ENCODE measurements around the gene MGAT2. TPM values are rescaled to one million over a fixed set of nuclear protein-coding genes. Genes with fewer than 3 reads are reported as not detected.

MGAT2 gene
- total and polyA plus RNA-seq, 9 donors = 15.9 to 45.1 (median 27.7) TPM

- H3K4me1 ChIP-seq (ENCODE audit: insufficient read depth) = no peaks in the 10 kb centered on the region
- H3K27me3 ChIP-seq = no peaks in the 10 kb centered on the region
- WGBS, 3 donors = 83 to 87% (median 85%) methylated on average over 4 of the region's 4 CpGs
- no peaks in the 10 kb centered on the region for H3K9me3 ChIP-seq
- no peak overlapping the region for H3K27ac ChIP-seq
- no peak overlapping the region for H3K4me3 ChIP-seq
- intact Hi-C loops (cut with DNase I) = no loop called here
- no peaks in the 10 kb centered on the region for H3K36me3 ChIP-seq
- TF ChIP-seq CTCF (IDR thresholded peaks at IDR 0.05) (no peak), EP300 (IDR thresholded peaks at IDR 0.05) (no peak), POLR2A (IDR thresholded peaks at IDR 0.05) (no peak)
- no peak for DNase-seq
Measured at GRCh38 chr14:49612251-49612650, 8.3 kb upstream of the MGAT2 start.

- intact Hi-C loops (cut with DNase I) = no loop called here
- no peaks in the 10 kb centered on the region for H3K36me3 ChIP-seq
- WGBS, 3 donors = 80 to 84% (median 83%) methylated on average over 8 of the region's 8 CpGs
- DNase-seq = no peak
- TF ChIP-seq POLR2A (IDR thresholded peaks at IDR 0.05) = no peak
- no peak for TF ChIP-seq EP300 (IDR thresholded peaks at IDR 0.05)
- no peak for TF ChIP-seq CTCF (IDR thresholded peaks at IDR 0.05)
- H3K27ac ChIP-seq = no peak overlapping the region
- H3K9me3 ChIP-seq = no peaks in the 10 kb centered on the region
- no peaks in the 10 kb centered on the region for H3K27me3 ChIP-seq
- no peaks in the 10 kb centered on the region for H3K4me1 ChIP-seq (ENCODE audit: insufficient read depth)
- no peak overlapping the region for H3K4me3 ChIP-seq
Measured at GRCh38 chr14:49612671-49613070, 7.9 kb upstream of the MGAT2 start.

- H3K4me1 ChIP-seq (ENCODE audit: insufficient read depth) = peaks cover 1% of the 10 kb centered on the region
- WGBS, 3 donors = 93 to 97% (median 97%) methylated on average over 2 of the region's 2 CpGs
- TF ChIP-seq EP300 (IDR thresholded peaks at IDR 0.05) (no peak), CTCF (IDR thresholded peaks at IDR 0.05) (no peak), POLR2A (IDR thresholded peaks at IDR 0.05) (no peak)
- no peaks in the 10 kb centered on the region for H3K9me3 ChIP-seq
- no peak for DNase-seq
- H3K36me3 ChIP-seq = no peaks in the 10 kb centered on the region
- intact Hi-C loops (cut with DNase I) = no loop called here
- H3K4me3 ChIP-seq = no peak overlapping the region
- H3K27me3 ChIP-seq = no peaks in the 10 kb centered on the region
- no peak overlapping the region for H3K27ac ChIP-seq
Measured at GRCh38 chr14:49614196-49614595, 6.4 kb upstream of the MGAT2 start.

GRCh38 chr14:49615776-49616175, 4.8 kb upstream of the MGAT2 start:
- H3K36me3 ChIP-seq = no peaks in the 10 kb centered on the region
- TF ChIP-seq CTCF (IDR thresholded peaks at IDR 0.05) (no peak), EP300 (IDR thresholded peaks at IDR 0.05) (no peak), POLR2A (IDR thresholded peaks at IDR 0.05) (no peak)
- H3K27me3 ChIP-seq = no peaks in the 10 kb centered on the region
- WGBS, 3 donors = 59 to 80% (median 71%) methylated on average over 6 of the region's 6 CpGs
- no peaks in the 10 kb centered on the region for H3K9me3 ChIP-seq
- no peak overlapping the region for H3K4me3 ChIP-seq
- H3K27ac ChIP-seq = no peak overlapping the region
- intact Hi-C loops (cut with DNase I) = no loop called here
- DNase-seq = no peak
- peaks cover 1% of the 10 kb centered on the region for H3K4me1 ChIP-seq (ENCODE audit: insufficient read depth)

Measured in ovary (tissue), 9 donors.